K562 (cell line): ENCODE results near the gene ALKBH4. TPM values are rescaled to one million over a fixed set of nuclear protein-coding genes. Genes with fewer than 3 reads are reported as not detected.
A peak's percentile ranks its signal among the peaks of the same experiment; 100 is the strongest.

Source experiments
- COPS2 ChIP-seq: fragments of 450-650 bp; conservative IDR thresholded peaks from 2 replicates; pipeline ENCODE4 v1.6.1; 2016; ENCODE audit warnings: mild to moderate bottlenecking, moderate library complexity
- EHMT2 ChIP-seq: fragments of 450-650 bp; IDR thresholded peaks from 2 replicates; pipeline ENCODE4 v1.6.1; 2018; ENCODE audit warnings: antibody characterized with exemption
- GATA2 ChIP-seq: sonication (generic); formaldehyde crosslinking; IDR thresholded peaks from 2 replicates; pipeline ENCODE4 v1.4.0; 2020; ENCODE audit warnings: mild to moderate bottlenecking, missing genetic modification reagents
- JUN ChIP-seq, 2 experiments: sonication (generic) in 1 of 2; formaldehyde crosslinking in 1 of 2; IDR thresholded peaks; 2 replicates each; pipeline versions ENCODE4 v1.6.1 to v1.8.0; 2012 to 2022; ENCODE audit warnings: borderline replicate concordance in 2 of 2, mild to moderate bottlenecking in 2 of 2, improper control_type of control experiment in 1 of 2, low read depth in 1 of 2, low read length in 1 of 2, missing genetic modification reagents in 1 of 2
- LEF1 ChIP-seq: fragments of 450-650 bp; IDR thresholded peaks from 2 replicates; pipeline ENCODE4 v1.6.1; 2016; ENCODE audit warnings: mild to moderate bottlenecking
- PML ChIP-seq: IDR thresholded peaks from 2 replicates; pipeline ENCODE4 v1.6.1; 2012; ENCODE audit warnings: low read length, inconsistent platforms
- RBM22 ChIP-seq: fragments of 200-400 bp; formaldehyde crosslinking; IDR thresholded peaks from 2 replicates; pipeline ENCODE4 v1.6.1; 2018; ENCODE audit warnings: low read length, low read depth; ENCODE audit not compliant: poor library complexity, severe bottlenecking
- RREB1 ChIP-seq: fragments of 250-450 bp; sonication (Bioruptor Pico); IDR thresholded peaks from 2 replicates; pipeline ENCODE4 v1.4.0; 2020
- TAF7 ChIP-seq: fragments of 450-650 bp; IDR thresholded peaks from 2 replicates; pipeline ENCODE4 v1.6.1; 2016; ENCODE audit warnings: missing genetic modification characterization, missing compliant biosample characterization
- VEZF1 ChIP-seq: fragments of 200-800 bp; sonication (Bioruptor generic); IDR thresholded peaks from 2 replicates; pipeline ENCODE4 v1.6.1; 2017; ENCODE audit warnings: missing genetic modification characterization, missing compliant biosample characterization
- ZBTB1 ChIP-seq: sonication (generic); formaldehyde crosslinking; IDR thresholded peaks from 2 replicates; pipeline ENCODE4 v1.8.1; 2023; ENCODE audit warnings: missing genetic modification reagents, low read depth, mild to moderate bottlenecking, borderline replicate concordance
- ZBTB34 ChIP-seq: fragments of 250-450 bp; sonication (Bioruptor Pico); IDR thresholded peaks from 2 replicates; pipeline ENCODE4 v1.8.0; 2021; ENCODE audit warnings: mild to moderate bottlenecking, moderate library complexity
- ZBTB5 ChIP-seq: fragments of 450-650 bp; IDR thresholded peaks from 2 replicates; pipeline ENCODE4 v1.6.1; 2017; ENCODE audit warnings: antibody characterized with exemption
- ZNF134 ChIP-seq: fragments of 250-450 bp; sonication (Bioruptor Pico); conservative IDR thresholded peaks from 2 replicates; pipeline ENCODE4 v1.4.0; 2020
- ZNF263 ChIP-seq: sonication (generic); formaldehyde crosslinking; IDR thresholded peaks from 2 replicates; pipeline ENCODE4 v1.8.0; 2022; ENCODE audit warnings: mild to moderate bottlenecking, missing genetic modification reagents, borderline replicate concordance
- polyA plus RNA-seq, 8 experiments: library from polyadenylated mRNA; depleted of rRNA in 4 of 8; stranded (reverse) in 5 of 8; unstranded in 3 of 8; fragments of >200 nt; fragmentation: Nextera tagmentation in 2 of 8; fragmentation: Illumina TruSeq in 1 of 8; extraction: Ambion mirVana in 2 of 8; extraction: Trizol in 1 of 8; gene quantifications; 2 replicates each; pipeline versions ENCODE4 v1.2.1 to v1.2.3, GENCODE V29; 2011 to 2014; ENCODE audit warnings: inconsistent platforms in 1 of 8, missing spikeins in 1 of 8
- total RNA-seq, 7 experiments: library from RNA; depleted of rRNA in 6 of 7; stranded (reverse); fragments of >200 nt in 6 of 7; fragmentation: Illumina TruSeq in 2 of 7; extraction: Trizol in 2 of 7; gene quantifications; 2 replicates each; pipeline versions ENCODE4 v1.2.1 to v1.2.3, GENCODE V29; 2011 to 2021; ENCODE audit warnings: low replicate concordance in 1 of 7

ALKBH4 gene
- total and polyA plus RNA-seq, 9 of the 15 experiments (the other 6 are each of a cell fraction or from before 2014, with no cell fraction given) = 4.6 to 21.4 (median 11.8) TPM

GRCh38 chr7:102439963-102440795 lies 24.5 kb downstream of the ALKBH4 start (continued):
- TF ChIP-seq LEF1 (no peak), RREB1 (CRISPR knock-in tag) (no peak), RBM22 (no peak), GATA2 (no peak), VEZF1 (peak; percentile 24; the same call in 1 of the 2 replicates), ZBTB34 (no peak), ZBTB5 (no peak), EHMT2 (no peak), COPS2 (no peak), ZNF134 (no peak), ZBTB1 (CRISPR knock-in tag) (no peak), JUN (IDR thresholded peaks at IDR 0.05; ENCODE audit: borderline replicate concordance, low read depth, low read length) (peak; percentile 88), JUN (CRISPR knock-in tag; IDR thresholded peaks at IDR 0.05; ENCODE audit: borderline replicate concordance) (no peak), ZNF263 (CRISPR knock-in tag) (no peak), TAF7 (no peak), PML (no peak)
